AG08396 (cell line): Measurements from ENCODE around the gene UGCG.
"Not testable (repeated sequence)": the region's sequence is repeated elsewhere in the genome, so short reads cannot be mapped to it uniquely, and the experiment has no call there.

Experiments used
- DNase-seq: peaks from one replicate; pipeline ENCODE4 v3.0.0; 2012; ENCODE audit warnings: low spot score, mixed read lengths

Gene UGCG

DNA sequence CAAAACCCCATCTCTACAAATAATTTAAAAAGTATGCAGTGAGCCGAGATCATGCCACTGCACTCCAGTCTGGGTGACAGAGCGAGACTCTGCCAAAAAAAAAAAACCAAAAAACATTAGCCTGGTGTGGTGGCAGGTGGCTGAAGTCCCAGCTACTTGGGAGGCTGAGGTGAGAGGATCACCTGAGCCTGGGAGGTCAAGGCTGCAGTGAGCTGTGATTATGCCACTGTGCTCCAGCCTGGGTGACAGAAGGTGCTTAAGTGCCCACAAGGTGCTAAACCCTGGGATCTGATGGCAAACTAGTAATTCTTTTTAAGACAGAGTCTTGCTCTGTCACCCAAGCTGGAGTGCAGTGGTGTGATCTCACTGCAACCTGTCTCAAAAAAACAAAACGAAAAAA lies 5.7 kb upstream of the UGCG start:
- DNase-seq: not testable (repeated sequence)

DNA sequence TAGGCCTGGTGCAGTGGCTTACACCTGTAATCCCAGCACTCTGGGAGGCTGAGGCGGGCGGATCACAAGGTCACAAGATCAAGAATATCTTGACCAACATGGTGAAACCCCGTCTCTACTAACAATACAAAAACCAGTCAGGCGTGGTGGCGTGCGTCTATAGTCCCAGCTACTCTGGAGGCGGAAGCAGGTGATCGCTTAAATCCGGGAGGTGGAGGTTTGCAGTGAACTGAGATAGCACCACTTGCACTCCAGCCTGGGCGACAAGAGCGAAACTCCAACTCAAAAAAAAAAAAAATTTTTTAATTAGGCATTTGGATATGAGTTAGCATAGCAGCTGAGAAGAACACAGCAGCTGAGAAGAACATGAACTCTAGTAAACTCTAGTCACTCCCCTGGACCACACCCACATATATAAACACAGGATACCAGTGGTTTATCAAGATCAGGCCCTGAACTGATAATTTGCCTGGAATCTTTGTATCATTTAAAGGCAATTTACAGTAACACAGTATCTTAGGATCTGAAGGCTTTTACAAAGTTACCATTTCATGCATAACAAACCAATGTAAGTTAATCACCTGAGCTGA lies 4.6 kb upstream of the UGCG start:
- DNase-seq: peak; percentile 45

DNA sequence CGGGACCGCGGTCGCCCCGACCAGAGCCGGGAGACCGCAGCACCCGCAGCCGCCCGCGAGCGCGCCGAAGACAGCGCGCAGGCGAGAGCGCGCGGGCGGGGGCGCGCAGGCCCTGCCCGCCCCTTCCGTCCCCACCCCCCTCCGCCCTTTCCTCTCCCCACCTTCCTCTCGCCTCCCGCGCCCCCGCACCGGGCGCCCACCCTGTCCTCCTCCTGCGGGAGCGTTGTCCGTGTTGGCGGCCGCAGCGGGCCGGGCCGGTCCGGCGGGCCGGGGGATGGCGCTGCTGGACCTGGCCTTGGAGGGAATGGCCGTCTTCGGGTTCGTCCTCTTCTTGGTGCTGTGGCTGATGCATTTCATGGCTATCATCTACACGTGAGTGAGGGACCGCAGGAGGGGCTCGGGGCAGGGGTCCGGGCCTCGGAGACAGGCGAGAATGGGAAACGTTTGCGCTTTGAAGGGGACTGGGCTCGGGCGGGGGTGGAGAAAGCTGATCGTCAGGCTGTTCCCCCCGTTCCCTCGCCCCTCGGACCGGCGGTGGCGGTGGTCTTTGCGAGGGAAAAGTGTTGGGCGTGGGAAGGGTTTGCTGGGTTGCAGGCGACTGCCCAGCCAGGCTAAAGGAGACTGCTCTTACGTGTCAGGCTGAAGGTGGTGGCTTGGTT lies 457 bp downstream of the UGCG start:
- DNase-seq: peak; percentile 29

DNA sequence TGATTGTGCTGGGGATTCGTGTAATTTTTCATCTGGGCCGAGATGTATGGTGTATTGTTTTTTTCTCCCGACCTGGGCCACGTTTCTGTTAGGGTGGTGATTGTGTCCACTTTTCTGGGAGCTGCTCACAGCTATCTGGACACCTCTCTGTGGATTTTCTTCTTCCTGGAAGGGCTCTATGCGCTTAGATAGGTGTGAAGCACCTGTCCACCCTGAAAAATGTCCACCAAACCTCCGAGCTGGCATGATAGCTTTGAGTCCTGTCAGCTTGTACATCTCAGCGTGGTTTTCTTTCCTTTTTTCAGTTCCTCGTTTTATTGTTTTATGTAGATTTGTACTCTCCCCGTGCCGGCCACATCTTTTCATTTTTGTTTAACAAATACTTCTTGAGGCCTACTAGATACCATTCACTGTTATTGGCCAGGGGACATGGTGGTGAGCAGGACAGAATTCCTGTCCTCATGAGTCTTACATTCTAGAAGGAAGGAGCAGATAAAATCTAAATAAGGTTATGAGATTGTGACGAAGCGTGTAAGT lies 1.1 kb downstream of the UGCG start:
- DNase-seq: no peak

DNA sequence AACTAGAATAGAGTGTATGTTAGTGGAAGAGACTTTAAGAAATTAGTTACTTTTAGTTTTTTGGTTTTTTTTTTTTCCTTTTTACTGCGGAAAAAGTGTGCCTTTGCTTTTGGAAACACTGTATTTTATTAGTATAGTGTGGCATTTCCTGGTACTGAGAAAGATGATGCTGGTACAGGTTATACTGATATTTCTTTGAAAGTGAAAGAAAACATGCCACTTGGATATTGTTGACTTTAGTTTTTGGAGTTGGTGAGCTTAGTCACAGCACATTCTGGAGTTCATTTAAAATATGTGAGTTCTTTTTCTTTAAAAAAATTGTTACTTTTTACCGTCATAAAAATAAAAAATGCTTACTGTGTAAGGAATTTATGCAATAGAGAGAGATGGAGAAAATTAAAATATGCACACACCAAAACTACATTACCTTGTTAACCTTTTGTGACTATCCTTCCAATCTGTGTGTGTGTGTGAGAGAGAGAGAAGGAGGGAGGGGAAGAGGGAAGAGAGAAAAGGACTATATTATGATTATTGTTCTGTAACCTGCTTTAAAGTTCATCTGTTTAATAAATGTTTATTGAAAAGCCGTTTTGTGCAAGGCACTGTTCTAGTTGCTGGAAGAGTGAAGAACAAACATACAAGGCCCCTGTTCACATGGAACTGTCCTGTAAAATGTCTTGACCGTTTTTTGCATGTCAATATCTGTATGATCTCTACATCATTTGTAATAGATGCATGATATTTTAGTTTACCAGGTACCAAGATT lies 1.9 kb downstream of the UGCG start:
- no peak for DNase-seq

DNA sequence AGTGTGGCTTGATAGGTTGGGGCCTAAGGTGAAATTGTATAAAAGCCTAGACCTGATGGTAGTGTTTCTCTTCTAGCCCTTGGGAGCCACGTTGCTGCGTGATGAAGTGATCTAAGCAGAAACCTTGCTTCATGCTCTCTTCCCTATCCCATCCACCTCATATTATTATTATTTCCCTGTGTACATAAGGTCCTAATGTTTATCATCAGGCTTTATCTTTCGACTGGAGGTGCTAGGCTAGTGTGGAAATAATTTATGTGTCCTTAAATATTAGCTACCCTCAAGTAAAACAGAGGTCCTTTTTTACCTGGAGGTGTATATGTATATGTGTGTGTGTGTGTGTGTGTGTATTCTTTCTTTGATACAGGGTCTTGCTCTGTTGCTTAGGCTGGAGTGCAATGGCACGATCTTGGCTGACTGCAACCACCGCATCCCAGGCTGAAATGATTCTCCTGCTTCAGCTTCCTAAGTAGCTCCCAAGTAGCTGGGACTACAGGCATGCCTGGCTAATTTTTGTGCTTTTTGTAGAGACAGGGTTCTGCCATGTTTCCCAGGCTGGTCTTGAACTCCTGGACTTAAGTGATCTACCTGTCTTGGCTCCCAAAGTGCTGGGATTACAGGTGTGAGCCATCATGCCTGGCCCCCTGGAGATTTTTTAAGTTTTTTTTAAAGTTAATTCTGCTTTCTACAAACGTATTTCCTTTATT lies 3.7 kb downstream of the UGCG start:
- no peak for DNase-seq

DNA sequence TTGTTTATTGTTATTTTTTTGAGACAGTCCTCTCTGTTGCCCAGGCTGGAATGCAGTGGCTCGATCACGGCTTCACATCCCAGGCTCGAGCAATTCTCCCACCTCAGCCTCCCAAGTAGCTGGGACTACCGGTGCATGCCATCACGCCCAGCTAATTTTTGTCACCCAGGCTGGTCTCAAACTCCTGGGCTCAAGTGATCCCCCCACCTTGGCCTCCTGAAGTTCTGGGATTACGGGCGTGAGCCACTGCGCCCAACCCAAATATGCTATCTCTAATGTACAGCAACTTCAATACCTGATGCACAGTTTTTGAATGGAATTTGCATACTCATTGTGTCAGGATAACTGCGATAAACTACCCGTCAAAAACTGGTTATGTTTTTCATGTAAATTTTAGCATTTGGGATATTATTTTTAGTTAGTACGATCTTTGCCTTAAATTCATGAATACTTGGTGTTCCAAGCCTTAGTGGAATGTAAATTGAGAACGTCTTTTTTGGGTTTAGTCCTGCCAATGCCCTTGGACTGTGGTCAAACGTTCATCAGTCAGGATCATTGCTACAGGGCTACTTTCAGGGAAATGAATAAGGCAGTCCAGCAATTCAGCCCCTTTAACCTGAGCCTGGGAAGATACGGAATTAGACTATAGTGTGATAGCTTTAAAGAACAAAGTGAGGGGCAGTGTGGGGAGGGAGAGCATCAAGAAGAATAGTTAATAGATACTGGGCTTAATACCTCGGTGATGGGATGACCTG lies 4.4 kb downstream of the UGCG start:
- no peak for DNase-seq

DNA sequence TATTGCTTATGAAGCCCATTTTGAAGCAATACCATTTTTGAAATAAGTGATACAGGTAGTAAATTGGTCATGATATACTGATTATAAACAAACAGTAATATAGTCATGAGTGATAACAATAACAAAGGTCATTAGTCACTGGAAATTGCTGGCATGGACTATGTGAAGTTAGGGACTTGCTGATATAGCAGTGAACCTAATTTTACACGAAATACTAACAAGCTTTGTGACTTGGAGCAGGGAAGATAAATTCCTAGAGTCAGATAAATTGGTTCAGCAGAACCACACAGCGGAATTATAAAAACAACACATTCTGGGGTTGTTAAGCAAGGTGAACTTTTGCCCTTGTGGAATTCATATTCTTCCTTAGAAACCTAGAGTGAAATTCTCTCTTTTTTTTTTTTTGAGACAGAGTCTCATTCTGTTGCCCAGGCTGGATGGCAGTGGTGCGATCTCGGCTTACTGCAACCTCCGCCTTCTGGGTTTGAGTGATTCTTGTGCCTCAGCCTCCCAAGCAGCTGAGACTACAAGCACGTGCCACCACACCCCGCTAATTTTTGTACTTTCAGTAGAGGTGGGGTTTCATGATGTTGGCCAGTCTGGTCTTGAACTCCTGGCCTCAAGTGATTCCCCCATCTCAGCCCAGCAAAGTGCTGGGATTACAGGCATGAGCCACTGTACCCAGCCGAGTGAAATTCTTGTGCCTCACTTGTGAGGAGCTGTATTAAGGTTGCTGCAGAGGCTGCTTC lies 6.0 kb downstream of the UGCG start:
- no peak for DNase-seq

DNA sequence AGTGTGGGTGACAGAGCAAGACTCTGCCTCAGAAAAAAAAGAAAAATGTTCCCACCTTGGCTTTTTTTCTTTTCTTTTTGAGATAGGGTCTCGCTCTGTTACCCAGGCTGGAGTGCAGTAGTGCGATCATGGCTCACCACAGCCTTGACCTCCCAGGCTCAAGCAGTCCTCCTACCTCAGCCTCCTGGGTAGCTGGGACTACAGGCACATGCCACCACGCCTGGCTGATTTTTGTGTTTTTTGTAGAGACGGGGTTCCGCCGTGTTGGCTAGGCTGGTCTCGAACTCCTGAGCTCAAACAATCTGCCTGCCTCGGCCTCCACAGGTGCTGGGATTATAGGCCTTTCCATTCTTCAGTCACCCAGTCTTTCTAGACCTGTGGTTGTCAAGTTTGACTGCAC lies 6.9 kb downstream of the UGCG start:
- not testable (repeated sequence) for DNase-seq

DNA sequence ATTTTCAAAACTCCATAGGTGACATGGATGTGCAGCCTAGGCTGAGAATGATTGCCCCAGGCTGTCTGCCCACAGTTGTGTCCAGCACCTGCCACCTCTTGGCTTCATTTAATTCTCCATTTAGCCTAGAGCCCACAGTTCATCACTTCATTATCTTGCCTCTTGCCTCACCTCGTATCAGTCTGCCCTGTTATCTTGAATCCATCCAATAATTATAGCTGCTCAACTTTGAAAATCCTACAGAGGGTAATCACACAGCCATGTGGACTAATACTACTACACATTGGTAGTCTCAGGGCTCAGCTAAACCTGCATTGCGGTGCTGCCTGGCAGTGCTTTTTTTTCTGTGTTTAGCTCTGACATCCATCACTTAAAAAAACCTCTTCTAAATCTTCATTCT lies 7.4 kb downstream of the UGCG start:
- no peak for DNase-seq

DNA sequence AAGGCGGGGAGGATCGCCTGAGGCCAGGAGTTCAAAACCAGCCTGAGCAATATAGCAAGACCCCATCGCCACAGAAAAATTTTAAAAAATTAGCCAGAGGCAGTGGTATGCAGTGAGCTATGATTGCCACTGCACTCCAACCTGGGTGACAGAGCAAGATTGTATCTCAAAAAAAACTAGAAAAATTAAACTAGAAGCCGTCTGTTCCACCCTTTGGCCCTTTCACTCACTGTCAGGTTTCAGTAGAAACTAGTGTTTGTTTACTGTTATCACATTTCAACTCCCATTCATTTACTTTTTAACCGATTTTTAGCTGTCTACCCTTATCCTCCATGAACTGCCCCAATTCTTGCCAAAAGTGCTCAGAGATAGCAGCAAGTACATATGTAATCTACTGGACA lies 8.3 kb downstream of the UGCG start:
- no peak for DNase-seq

DNA sequence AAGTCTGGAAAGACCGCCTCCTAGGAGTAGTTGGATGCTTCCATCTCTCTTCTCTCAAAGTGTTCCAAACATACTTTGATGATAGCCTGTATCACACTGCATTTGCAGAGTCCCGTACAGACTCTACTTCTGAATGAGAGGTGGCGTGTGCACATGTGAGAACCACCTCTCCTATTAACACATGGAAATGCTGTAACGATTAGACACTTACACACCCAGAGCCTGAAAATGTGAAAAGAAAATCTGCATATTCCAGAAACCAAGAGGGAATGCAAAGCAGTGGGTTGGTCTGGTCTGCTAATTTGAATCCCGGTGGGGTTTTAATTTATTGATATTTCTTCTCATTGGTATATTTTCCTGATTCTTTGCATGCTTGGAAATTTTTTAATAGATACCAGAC lies 10.5 kb downstream of the UGCG start:
- no peak for DNase-seq

DNA sequence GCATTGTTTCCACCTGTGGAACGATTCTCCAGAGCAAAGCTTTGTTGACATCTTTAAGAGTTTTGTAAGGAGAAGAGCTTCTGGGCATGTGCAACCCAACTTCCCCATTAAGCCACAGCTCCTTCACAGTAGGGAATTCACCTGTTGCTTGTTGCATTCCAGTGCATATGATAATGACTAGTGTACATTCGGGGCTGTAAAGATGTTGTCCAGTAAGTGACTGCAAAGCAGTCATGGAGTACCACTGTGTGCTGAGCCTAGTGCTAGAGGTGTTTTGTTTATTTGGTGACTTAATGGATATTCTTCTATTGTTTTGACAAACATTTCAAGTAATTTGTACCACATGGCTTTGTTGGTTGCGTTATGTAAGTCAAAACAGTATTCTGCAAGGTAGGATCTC lies 12.8 kb downstream of the UGCG start:
- DNase-seq: no peak

DNA sequence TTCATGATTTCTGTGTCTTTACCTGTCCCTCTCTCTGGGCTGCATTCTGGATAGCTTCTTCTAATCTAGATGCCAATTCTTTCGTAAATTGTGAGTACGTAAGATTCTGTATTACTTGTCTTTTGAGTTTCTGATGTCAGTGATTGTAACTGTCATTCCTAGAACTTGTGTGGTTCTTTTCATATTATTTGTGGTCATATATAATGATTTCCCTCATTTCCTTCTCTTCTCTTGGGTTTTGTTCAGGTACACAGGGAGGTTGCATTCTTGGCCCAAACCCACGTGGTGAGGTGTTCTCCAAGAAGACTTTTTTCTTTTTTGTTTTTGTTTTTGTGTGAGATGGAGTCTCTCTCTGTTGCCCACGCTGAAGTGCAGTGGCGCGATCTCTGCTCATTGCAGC lies 13.8 kb downstream of the UGCG start:
- DNase-seq: no peak

DNA sequence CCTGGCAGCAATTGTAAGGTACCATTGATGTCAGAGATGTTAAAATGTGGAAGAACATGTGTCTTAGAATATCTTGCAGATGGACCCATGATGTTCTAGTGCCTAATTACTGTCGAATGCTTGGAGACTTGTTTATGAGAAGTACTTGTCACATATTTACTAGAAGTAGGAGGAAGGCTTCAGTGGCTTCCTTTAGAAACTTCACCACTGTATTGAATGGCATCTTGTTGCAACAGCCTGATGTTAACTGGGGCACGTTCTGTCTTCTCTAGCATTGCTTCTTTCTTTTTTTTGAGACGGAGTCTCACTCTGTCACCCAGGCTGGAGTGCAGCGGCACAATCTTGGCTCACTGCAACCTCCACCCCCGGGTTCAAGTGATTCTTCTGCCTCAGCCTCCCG lies 16.5 kb downstream of the UGCG start:
- no peak for DNase-seq

DNA sequence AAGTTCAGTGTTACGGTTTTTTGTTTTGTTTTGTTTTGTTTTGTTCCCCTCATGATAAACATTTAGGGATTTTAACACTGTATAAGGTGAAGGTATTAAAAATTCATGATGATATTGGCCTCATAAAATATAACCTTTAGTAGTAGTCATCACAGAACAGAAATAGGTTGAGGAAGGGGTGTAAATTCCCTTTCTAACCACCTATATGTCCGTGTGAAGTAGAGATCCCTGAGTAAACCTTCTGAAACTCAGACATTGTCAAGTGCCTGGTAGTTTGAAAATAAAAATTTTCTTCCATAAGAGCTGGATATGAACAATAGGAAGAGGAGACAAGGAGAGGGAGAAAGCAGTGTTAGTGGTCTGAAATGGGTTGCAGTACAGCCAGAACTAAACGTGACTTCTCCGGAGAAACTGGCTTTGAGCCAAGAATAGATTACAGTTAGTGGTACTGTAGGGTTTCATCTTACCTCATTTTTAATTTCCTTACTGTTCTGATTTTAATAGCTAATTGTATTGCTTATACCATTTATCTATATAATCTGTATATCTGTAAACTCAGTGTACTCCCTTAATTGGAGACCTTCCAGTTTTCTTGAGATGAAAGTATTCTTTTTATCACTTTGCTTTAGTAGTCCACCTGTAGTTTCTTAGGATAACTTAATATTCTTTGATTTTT lies 18.3 kb downstream of the UGCG start:
- DNase-seq: no peak

DNA sequence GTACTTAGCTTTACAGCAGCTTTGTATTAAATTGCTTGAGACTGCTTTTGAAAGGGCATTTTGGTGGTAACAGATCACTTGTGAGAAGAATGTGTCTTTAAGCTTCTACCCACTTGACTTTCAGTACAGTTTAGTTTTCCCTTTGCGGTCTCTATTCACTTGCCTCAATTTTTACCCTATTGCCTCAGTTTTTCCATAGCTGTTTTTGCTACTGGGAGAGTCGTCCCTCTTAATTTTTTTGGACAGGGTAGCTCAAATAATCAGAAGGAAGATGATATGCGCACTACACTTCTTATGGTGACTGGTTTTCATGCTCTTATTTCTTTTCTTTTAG lies 18.8 kb downstream of the UGCG start:
- no peak for DNase-seq

DNA sequence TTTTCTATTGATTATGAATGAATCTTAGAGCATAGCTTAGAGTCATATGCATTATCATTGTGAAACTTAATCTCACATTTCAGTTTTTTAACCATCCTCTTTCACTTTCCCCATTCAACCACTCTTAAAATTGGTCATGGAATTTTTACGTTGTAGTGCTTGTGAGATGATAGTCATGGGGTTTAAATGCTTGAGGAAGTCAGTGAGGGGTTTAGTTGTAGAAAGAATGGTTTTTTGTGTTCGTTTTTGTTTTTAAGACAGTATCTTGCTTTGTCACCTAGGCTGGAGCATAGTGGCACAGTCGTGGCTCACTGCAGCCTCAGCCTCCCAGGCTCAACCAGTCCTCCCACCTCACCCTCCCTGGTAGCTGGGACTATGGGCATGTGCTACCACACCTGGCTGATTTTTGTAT lies 19.6 kb downstream of the UGCG start:
- no peak for DNase-seq

DNA sequence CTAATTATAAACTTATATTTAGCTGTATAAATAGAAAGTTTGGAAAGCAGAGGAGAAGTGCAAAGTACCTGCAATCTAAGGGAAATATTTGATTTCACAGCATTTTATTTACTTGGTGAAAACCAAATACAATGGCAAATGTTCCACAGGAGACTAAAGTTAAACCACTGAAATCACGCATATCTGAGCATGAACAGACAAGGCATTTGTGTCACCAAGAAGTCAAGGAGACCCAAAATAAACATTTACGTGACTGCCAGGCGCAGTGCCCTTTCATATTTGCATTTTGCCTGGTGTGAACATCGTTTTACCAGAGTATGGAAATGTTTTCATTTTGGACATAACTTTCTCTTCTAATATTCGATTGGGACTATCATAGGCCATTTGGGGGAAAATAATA lies 20.6 kb downstream of the UGCG start:
- no peak for DNase-seq

DNA sequence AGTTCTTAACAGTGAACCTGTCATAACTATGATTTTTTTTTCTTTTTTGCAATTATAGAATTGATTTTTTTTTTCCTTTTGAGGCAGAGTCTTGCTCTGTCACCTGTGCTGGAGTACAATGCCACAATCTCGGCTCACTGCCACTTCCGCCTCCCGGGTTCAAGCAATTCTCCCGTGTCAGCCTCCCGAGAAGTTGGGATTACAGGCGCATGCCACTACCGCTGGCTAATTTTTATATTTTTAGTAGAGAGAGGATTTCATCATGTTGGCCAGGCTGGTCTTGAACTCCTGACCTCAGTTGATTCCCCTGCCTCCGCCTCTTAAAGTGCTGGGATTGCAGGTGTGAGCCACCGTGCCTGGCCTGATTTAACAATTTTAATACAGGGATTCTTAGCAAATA lies 21.4 kb downstream of the UGCG start:
- DNase-seq: no peak

DNA sequence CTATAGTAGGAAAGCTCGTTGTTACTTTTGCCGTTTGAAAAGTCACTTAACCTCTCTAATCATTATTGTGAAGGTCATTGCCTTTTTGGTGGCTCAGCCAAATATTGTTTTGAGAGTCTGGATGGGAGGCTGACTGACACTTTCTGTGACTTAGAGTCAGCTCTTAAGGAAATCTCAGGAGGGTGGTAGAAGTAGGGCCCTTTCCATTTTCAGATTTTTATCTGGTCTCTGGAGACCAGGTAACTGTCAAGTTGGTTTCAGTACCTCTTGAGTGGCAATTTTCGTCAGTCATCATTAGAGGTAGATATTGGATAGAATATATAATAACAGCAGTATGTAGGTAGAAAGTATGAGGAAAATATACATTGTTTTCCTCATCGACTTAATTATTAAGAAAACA lies 23.3 kb downstream of the UGCG start:
- DNase-seq: no peak
